ENCODE measurements around the gene TSHZ2. TPM values are rescaled to one million over a fixed set of nuclear protein-coding genes. Genes with fewer than 3 reads are reported as not detected.

Gene TSHZ2
- total RNA-seq, 1 donor from 2014 or later, result 22.9 TPM

DNA sequence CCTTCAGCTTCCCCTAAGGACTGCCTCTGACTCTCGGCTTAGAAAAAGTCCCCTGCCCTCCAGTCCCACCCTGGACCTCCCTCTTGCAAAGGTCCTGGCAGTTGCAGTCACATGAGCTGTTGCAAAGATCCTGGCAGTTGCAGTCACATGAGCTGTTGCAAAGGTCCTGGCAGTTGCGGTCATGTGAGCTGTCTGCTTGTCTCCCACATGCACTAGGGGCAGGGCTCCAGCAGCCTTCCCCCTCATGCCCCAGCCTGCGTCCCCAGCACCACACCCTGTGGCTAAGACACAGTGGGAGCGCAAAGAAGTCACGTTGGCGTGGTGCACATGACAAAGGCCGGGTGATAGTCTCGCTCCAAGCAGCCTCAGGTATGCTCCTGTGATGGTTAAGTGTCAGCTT is 538.5 kb downstream of the TSHZ2 start:
- peaks cover 6% of the 10 kb centered on the region for H3K9me3 Mint-ChIP-seq (ENCODE audit: low read depth)
- H3K4me3 Mint-ChIP-seq (ENCODE audit: low read depth), result no peak overlapping the region
- H3K4me1 Mint-ChIP-seq (ENCODE audit: low read depth), result peaks cover 16% of the 10 kb centered on the region
- no peak for DNase-seq (ENCODE audit: low spot score, unreplicated experiment)
- TF ChIP-seq, protein P1, sequence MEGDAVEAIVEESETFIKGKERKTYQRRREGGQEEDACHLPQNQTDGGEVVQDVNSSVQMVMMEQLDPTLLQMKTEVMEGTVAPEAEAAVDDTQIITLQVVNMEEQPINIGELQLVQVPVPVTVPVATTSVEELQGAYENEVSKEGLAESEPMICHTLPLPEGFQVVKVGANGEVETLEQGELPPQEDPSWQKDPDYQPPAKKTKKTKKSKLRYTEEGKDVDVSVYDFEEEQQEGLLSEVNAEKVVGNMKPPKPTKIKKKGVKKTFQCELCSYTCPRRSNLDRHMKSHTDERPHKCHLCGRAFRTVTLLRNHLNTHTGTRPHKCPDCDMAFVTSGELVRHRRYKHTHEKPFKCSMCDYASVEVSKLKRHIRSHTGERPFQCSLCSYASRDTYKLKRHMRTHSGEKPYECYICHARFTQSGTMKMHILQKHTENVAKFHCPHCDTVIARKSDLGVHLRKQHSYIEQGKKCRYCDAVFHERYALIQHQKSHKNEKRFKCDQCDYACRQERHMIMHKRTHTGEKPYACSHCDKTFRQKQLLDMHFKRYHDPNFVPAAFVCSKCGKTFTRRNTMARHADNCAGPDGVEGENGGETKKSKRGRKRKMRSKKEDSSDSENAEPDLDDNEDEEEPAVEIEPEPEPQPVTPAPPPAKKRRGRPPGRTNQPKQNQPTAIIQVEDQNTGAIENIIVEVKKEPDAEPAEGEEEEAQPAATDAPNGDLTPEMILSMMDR (IDR thresholded peaks at IDR 0.05; ENCODE audit: unreplicated experiment), result no peak
- no peaks in the 10 kb centered on the region for H3K27me3 Mint-ChIP-seq
- H3K36me3 Mint-ChIP-seq (ENCODE audit: insufficient read depth), result peaks cover 4% of the 10 kb centered on the region
- no peak overlapping the region for H3K27ac Mint-ChIP-seq

DNA sequence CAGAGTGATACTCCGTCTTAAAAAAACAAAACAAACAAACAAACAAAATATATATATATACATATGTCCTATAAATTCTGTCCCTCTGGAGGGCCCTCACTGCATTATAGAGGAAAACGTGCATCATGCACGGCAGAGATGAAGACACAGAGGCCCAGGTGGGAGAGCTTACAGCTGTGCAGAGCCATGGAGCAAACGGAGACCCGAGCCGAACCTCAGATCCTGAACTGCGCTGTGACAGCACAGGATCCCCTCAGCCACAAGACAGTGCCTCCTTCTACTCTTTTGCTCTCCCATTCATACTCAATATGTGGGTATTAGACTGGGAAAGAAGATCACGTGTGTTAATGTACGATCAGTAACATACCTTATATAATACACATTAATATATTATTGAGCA is 539.9 kb downstream of the TSHZ2 start:
- TF ChIP-seq, protein P1 (IDR thresholded peaks at IDR 0.05; ENCODE audit: unreplicated experiment), result no peak
- Mint-ChIP-seq H3K27me3 (no peaks in the 10 kb centered on the region), H3K27ac (no peak overlapping the region), H3K36me3 (ENCODE audit: insufficient read depth) (peaks cover 4% of the 10 kb centered on the region), H3K4me3 (ENCODE audit: low read depth) (no peak overlapping the region), H3K9me3 (ENCODE audit: low read depth) (peaks cover 6% of the 10 kb centered on the region), H3K4me1 (ENCODE audit: low read depth) (peaks cover 18% of the 10 kb centered on the region)
- no peak for DNase-seq (ENCODE audit: low spot score, unreplicated experiment)

DNA sequence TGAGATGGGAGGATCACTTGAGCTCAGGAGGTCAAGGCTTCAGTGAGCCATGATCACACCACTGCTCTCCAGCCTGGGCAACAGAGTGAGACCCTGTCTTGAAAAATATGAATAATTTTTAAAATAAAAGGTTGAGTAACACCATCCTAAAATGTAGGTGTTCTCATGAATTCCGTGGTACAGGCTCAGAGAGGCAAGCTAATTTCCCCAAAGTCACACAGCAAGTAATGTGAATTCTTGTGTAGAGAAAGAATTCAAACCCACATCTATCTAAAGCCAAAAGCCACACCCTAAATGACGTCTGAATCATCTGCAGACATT is 541.0 kb downstream of the TSHZ2 start:
- peaks cover 4% of the 10 kb centered on the region for H3K36me3 Mint-ChIP-seq (ENCODE audit: insufficient read depth)
- TF ChIP-seq, protein P1 (IDR thresholded peaks at IDR 0.05; ENCODE audit: unreplicated experiment), result no peak
- peaks cover 6% of the 10 kb centered on the region for H3K9me3 Mint-ChIP-seq (ENCODE audit: low read depth)
- H3K27me3 Mint-ChIP-seq, result no peaks in the 10 kb centered on the region
- DNase-seq (ENCODE audit: low spot score, unreplicated experiment), result no peak
- H3K4me3 Mint-ChIP-seq (ENCODE audit: low read depth), result no peak overlapping the region
- H3K27ac Mint-ChIP-seq, result peak overlapping the region; percentile 90
- H3K4me1 Mint-ChIP-seq (ENCODE audit: low read depth), result peaks cover 18% of the 10 kb centered on the region

DNA sequence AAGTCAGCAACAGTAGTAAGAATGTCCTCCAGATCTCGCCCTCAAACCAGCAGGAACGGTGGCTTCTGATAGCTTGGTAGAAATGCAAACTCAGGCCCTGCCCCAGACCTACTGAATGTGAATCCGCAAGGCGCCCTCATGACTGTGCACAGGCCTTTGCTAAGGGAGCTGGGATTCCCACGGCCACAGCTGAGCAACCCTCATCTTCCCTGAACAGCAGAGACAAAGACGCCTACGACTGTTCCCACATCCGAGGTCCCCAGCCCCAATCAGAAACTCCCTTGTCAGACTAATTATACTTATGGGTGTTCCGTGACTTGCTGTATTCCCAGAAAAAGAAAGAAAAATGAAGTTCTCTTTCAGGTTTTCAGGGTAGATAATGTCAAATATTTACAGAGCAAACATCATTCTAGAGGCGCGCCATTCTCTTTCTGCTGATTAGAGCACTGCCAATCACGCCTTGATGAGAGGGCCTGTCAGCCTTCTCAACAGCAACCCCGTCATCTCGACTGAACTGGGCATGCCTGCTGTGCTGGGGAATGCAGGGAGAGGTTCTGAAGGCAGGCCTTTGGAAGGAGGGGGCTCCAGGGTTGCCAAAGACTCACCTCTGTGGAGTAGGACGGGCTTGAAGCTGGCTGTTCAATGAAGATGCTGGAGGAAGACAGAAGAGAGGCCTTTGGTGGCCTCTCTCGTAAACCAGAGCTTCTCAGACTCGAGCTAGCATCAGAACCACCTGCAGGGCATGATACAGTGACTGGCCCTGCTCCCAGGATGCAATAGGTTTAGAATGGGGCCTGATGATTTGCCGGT is 541.5 kb downstream of the TSHZ2 start:
- Mint-ChIP-seq H3K27ac (peak overlapping the region; percentile 90), H3K36me3 (ENCODE audit: insufficient read depth) (peaks cover 4% of the 10 kb centered on the region), H3K4me3 (ENCODE audit: low read depth) (peak overlapping the region; percentile 37), H3K9me3 (ENCODE audit: low read depth) (peaks cover 6% of the 10 kb centered on the region), H3K4me1 (ENCODE audit: low read depth) (peaks cover 18% of the 10 kb centered on the region), H3K27me3 (no peaks in the 10 kb centered on the region)
- no peak for DNase-seq (ENCODE audit: low spot score, unreplicated experiment)
- TF ChIP-seq, protein P1 (IDR thresholded peaks at IDR 0.05; ENCODE audit: unreplicated experiment), result no peak

DNA sequence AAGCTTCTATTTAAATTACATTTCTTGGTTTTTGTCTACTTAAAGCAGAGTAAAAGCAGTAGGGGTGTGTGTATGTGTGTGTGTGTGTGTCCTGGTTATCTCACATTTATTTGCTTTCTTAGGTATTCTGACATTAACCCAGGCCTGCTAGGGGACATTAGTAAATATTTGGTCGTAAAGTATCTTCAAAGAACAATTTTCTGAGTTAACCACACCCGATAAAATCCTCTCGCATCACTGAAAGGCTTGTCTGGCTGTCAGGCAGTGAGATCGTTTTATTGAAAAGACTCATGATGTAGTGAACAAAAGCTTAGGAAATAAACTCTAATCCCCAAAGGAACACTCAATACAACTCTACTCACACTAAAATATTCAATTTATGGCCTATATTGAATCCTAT is 543.6 kb downstream of the TSHZ2 start:
- Mint-ChIP-seq H3K9me3 (ENCODE audit: low read depth) (peaks cover under 1% of the 10 kb centered on the region), H3K27me3 (no peaks in the 10 kb centered on the region), H3K27ac (no peak overlapping the region), H3K4me1 (ENCODE audit: low read depth) (peaks cover 18% of the 10 kb centered on the region), H3K36me3 (ENCODE audit: insufficient read depth) (peaks cover under 1% of the 10 kb centered on the region), H3K4me3 (ENCODE audit: low read depth) (no peak overlapping the region)
- DNase-seq (ENCODE audit: low spot score, unreplicated experiment), result no peak
- TF ChIP-seq, protein P1 (IDR thresholded peaks at IDR 0.05; ENCODE audit: unreplicated experiment), result no peak

Data from progenitor cell of endocrine pancreas (in vitro differentiated cells).